GM19397 (cell line): ENCODE results near the gene EPHB1.

Experiments
- ATAC-seq: cut with Tn5 transposase; IDR thresholded peaks from one replicate; pipeline ENCODE4 v1.9.1; 2021; ENCODE audit warnings: mild to moderate bottlenecking, moderate library complexity; ENCODE audit not compliant: unreplicated experiment

Gene EPHB1

DNA sequence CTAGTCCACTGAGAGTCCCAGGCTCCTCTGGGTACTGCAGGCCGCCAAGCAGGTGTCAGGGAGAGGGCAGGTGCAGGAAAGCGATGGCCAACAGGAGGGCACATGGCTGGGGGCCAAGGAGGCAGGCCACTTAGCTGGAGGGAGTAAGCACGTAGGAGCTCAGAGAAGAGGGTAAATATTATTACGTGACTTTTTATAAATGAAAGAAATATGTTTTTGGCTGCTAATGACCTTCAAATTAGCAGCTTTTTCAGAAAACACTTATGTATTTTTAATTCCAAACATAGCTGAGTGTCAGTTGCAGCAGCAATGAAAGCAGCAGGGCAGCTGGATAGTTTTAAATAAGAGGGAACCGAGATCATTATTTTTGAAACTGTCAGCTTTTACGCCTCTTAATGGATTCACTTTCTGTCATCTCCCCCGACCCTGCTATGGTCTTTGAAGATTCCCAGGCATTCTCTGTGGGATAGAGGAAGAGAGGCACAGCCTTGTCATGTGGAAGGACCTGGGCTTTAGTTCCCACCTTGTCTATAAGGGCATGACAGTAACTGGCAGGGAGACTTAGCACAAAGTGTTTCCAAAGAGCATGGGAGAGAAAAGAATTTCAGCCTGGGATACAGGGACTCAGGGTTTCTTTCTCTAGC lies 477.1 kb downstream of the EPHB1 start:
- no peak for ATAC-seq

DNA sequence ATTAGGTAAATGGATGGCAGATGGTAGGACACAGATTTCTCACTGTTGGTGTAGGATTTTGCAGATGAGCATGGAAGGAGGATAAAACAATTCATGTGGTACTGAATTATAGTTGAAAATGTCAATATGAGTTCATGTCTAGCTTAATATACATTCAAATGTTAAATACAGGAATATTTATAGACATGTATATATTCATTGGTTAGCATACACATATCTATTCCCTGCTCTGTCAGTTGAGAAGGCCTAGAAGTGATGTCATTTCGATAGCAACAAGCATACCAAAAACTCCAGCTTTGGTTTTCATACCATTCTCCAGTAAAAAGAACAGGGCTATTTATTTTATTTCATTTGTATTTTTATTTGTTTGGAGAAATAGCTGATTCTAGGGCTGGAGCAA lies 497.1 kb downstream of the EPHB1 start:
- no peak for ATAC-seq

DNA sequence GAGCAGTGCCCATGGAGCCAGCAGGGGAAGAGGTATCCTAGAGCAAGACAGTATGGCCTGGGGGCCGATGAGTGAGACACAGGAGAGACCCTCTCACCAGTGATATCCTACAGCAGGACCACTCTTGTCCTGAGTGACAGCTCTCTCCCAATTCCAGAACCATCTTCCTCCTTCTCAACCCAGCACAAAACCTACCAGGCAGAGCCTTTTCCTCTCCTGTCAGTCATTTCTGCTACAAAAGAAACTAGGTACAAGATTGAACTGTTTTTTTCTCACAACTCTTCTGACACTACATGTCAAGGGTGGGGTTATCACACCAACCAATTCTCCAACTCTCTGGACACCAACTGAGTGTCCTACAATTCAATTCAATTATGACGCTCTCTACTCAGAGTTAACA lies 506.6 kb downstream of the EPHB1 start:
- ATAC-seq, result no peak

DNA sequence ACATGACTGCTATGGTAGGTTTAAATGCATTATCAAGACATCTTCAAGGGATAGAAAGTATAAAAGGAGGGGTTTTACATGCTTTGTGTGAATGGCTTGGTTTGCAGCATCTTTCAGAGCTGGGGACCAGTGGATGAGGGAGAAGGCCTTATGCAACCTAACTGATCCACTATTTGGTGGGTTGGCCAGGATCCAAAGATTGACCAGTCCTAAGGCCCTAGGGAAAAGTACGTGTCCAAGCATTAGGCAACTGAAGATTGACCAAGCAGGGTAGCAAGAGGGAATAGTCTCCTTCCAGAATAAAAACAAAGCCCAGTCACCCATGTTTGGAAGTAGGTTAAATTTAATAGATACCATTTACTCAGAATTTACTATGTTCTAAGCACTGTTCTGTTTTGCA lies 509.3 kb downstream of the EPHB1 start:
- ATAC-seq, result no peak
